Activated T-helper 2 cell treated with anti-CD3 and anti-CD28 coated beads, Interferon-gamma antibody, Interleukin-2, Interleukin-4, amounts not matched to agents 10 μg/mL and 5 μg/mL and 100 μg/mL, durations not matched to agents 14 hours and 24 hours and 36 hours (primary cell): ENCODE results near the gene ZNF616. TPM values are rescaled to one million over a fixed set of nuclear protein-coding genes. Genes with fewer than 3 reads are reported as not detected.
A peak's percentile ranks its signal among the peaks of the same experiment; 100 is the strongest.

Source experiments
- DNase-seq: peaks from one replicate; pipeline ENCODE4 v3.0.0; 2021; ENCODE audit warnings: low spot score
- H3K27ac Mint-ChIP-seq: one replicate; pipeline ENCODE4 v1.8.0; 2021; ENCODE audit warnings: mixed read lengths
- H3K27me3 Mint-ChIP-seq: one replicate; pipeline ENCODE4 v1.8.0; 2021; ENCODE audit warnings: low read depth, mixed read lengths
- H3K36me3 Mint-ChIP-seq: one replicate; pipeline ENCODE4 v1.8.0; 2021; ENCODE audit warnings: low read depth, mixed read lengths
- H3K4me1 Mint-ChIP-seq: one replicate; pipeline ENCODE4 v1.8.0; 2021; ENCODE audit warnings: low read depth, mixed read lengths
- H3K4me3 Mint-ChIP-seq: one replicate; pipeline ENCODE4 v1.8.0; 2021; ENCODE audit warnings: low read depth, mild to moderate bottlenecking, moderate library complexity, mixed read lengths
- H3K9me3 Mint-ChIP-seq: one replicate; pipeline ENCODE4 v1.8.0; 2021; ENCODE audit warnings: mixed read lengths
- intact Hi-C: fragments of 100-400 bp; cut with micrococcal nuclease; formaldehyde crosslinking; loops from one replicate; pipeline ENCODE4 v1.15.1; 2023
- total RNA-seq: library from RNA; stranded (reverse); gene quantifications from 2 replicates; pipeline ENCODE4 v1.2.3, GENCODE V29; 2022

The ZNF616 gene
- 6.6 and 8.5 TPM in 2 replicates for total RNA-seq

GRCh38 chr19:52139252-52140031 is at the start of gene ZNF616:
ZNF616 (minus strand) TSS chr19:52139938; CDS start chr19:52130512, 9,426 bp downstream.
- Mint-ChIP-seq H3K27me3 (no peaks in the 10 kb centered on the region), H3K36me3 (peaks cover 48% of the 10 kb centered on the region), H3K4me3 (peak within 1 kb of the TSS; percentile 93), H3K9me3 (peaks cover 60% of the 10 kb centered on the region), H3K4me1 (peaks cover 16% of the 10 kb centered on the region), H3K27ac (peak within 1 kb of the TSS; percentile 91)
- DNase-seq = peak; percentile 93
- intact Hi-C loops = loop anchor here (1.0 to 5.0 kb wide), 5 partner anchors 32 to 130 kb away; partner anchors contain the start of genes PPP2R1A, ZNF614, ZNF766 and ZNF836

GRCh38 chr19:52188822-52189734 is 49.3 kb upstream of the ZNF616 start:
- intact Hi-C loops = loop anchor here (1.0 to 5.0 kb wide), 4 partner anchors 18 to 1678 kb away; partner anchors contain the start of genes MYADM, ZNF350, ZNF766 and ZNF836
- Mint-ChIP-seq H3K36me3 (peaks cover 26% of the 10 kb centered on the region), H3K4me1 (peaks cover 25% of the 10 kb centered on the region), H3K27ac (peak overlapping the region; percentile 96), H3K9me3 (no peaks in the 10 kb centered on the region), H3K4me3 (peak overlapping the region; percentile 98), H3K27me3 (no peaks in the 10 kb centered on the region)
- DNase-seq = peak; percentile 9

- peaks cover 20% of the 10 kb centered on the region for H3K4me1 Mint-ChIP-seq
- H3K36me3 Mint-ChIP-seq = peaks cover 13% of the 10 kb centered on the region
- DNase-seq = no peak
- H3K9me3 Mint-ChIP-seq = no peaks in the 10 kb centered on the region
- no peaks in the 10 kb centered on the region for H3K27me3 Mint-ChIP-seq
- H3K27ac Mint-ChIP-seq = no peak overlapping the region
- H3K4me3 Mint-ChIP-seq = no peak overlapping the region
- intact Hi-C loops = loop anchor here (5.0 kb wide), 2 partner anchors 200 to 1680 kb away; partner anchors contain the start of genes MYADM and ZNF350
Observed at GRCh38 chr19:52187407-52187806, 47.7 kb upstream of the ZNF616 start.

GRCh38 chr19:52176574-52176973 is 36.8 kb upstream of the ZNF616 start:
- DNase-seq = no peak
- Mint-ChIP-seq H3K27ac (no peak overlapping the region), H3K4me3 (no peak overlapping the region), H3K36me3 (peaks cover 5% of the 10 kb centered on the region), H3K27me3 (no peaks in the 10 kb centered on the region), H3K9me3 (peaks cover 14% of the 10 kb centered on the region), H3K4me1 (peaks cover 4% of the 10 kb centered on the region)
- intact Hi-C loops = no loop called here

GRCh38 chr19:52172347-52172746 is 32.6 kb upstream of the ZNF616 start:
- intact Hi-C loops = loop anchor here (5.0 kb wide), 1 partner anchor 245 kb away; the partner anchor contains the start of gene ZNF613
- no peak for DNase-seq
- Mint-ChIP-seq H3K4me3 (peak overlapping the region; percentile 96), H3K27me3 (no peaks in the 10 kb centered on the region), H3K4me1 (peaks cover 14% of the 10 kb centered on the region), H3K36me3 (peaks cover 39% of the 10 kb centered on the region), H3K27ac (peak overlapping the region; percentile 29), H3K9me3 (peaks cover 21% of the 10 kb centered on the region)

- Mint-ChIP-seq H3K27me3 (no peaks in the 10 kb centered on the region), H3K27ac (peak within 1 kb of the TSS; percentile 92), H3K4me1 (peaks cover 14% of the 10 kb centered on the region), H3K9me3 (peaks cover 18% of the 10 kb centered on the region), H3K4me3 (peak within 1 kb of the TSS; percentile 96), H3K36me3 (peaks cover 45% of the 10 kb centered on the region)
- peak; percentile 84 for DNase-seq
- intact Hi-C loops = loop anchor here (1.0 to 5.0 kb wide), 3 partner anchors 18 to 244 kb away; partner anchors contain the start of gene ZNF613
Observed at GRCh38 chr19:52171321-52172169, 31.8 kb upstream of the ZNF616 start, which contains the start of gene ZNF836. ZNF836 (minus strand) TSS chr19:52171621; CDS start chr19:52168072, 3,549 bp downstream.

GRCh38 chr19:52170863-52171320 is 31.2 kb upstream of the ZNF616 start:
- H3K4me1 Mint-ChIP-seq = peaks cover 14% of the 10 kb centered on the region
- intact Hi-C loops = loop anchor here (1.0 to 5.0 kb wide), 3 partner anchors 18 to 244 kb away; partner anchors contain the start of gene ZNF613
- H3K27ac Mint-ChIP-seq = peak overlapping the region; percentile 92
- peaks cover 45% of the 10 kb centered on the region for H3K36me3 Mint-ChIP-seq
- H3K9me3 Mint-ChIP-seq = peaks cover 18% of the 10 kb centered on the region
- no peak for DNase-seq
- H3K4me3 Mint-ChIP-seq = peak overlapping the region; percentile 96
- H3K27me3 Mint-ChIP-seq = no peaks in the 10 kb centered on the region

- intact Hi-C loops = loop anchor here (5.0 kb wide), 1 partner anchor 243 kb away; the partner anchor contains the start of gene ZNF613
- Mint-ChIP-seq H3K36me3 (peaks cover 49% of the 10 kb centered on the region), H3K9me3 (peaks cover 18% of the 10 kb centered on the region)
Observed at GRCh38 chr19:52170304-52170703, 30.6 kb upstream of the ZNF616 start.

GRCh38 chr19:52155596-52156359 is 16.0 kb upstream of the ZNF616 start:
- intact Hi-C loops = no loop called here
- Mint-ChIP-seq H3K9me3 (peaks cover 77% of the 10 kb centered on the region), H3K36me3 (peaks cover 68% of the 10 kb centered on the region), H3K4me1 (no peaks in the 10 kb centered on the region), H3K4me3 (no peak overlapping the region), H3K27me3 (no peaks in the 10 kb centered on the region), H3K27ac (no peak overlapping the region)
- no peak for DNase-seq

More at GRCh38 chr19:52170304-52170703, 30.6 kb upstream of the ZNF616 start:
- Mint-ChIP-seq H3K4me1 (peaks cover 14% of the 10 kb centered on the region), H3K4me3 (peak overlapping the region; percentile 96), H3K27me3 (no peaks in the 10 kb centered on the region), H3K27ac (peak overlapping the region; percentile 92)
- no peak for DNase-seq

GRCh38 chr19:52148256-52148655 is 8.5 kb upstream of the ZNF616 start:
- Mint-ChIP-seq H3K4me1 (no peaks in the 10 kb centered on the region), H3K27ac (no peak overlapping the region), H3K9me3 (peaks cover 45% of the 10 kb centered on the region), H3K36me3 (peaks cover 15% of the 10 kb centered on the region), H3K27me3 (no peaks in the 10 kb centered on the region), H3K4me3 (no peak overlapping the region)
- intact Hi-C loops = no loop called here
- no peak for DNase-seq

GRCh38 chr19:52142001-52142595 is 2.4 kb upstream of the ZNF616 start:
- intact Hi-C loops = no loop called here
- Mint-ChIP-seq H3K27me3 (no peaks in the 10 kb centered on the region), H3K9me3 (peaks cover 57% of the 10 kb centered on the region), H3K27ac (no peak overlapping the region), H3K4me1 (peaks cover 16% of the 10 kb centered on the region), H3K36me3 (peaks cover 29% of the 10 kb centered on the region), H3K4me3 (no peak overlapping the region)
- DNase-seq = no peak
